Measurements from ENCODE around the gene SURF2.

- TF ChIP-seq CTCF (conservative IDR thresholded peaks at IDR 0.05; ENCODE audit: low read depth in 2 of 2) (no peak), ETS1 (IDR thresholded peaks at IDR 0.05) (no peak), JUNB (IDR thresholded peaks at IDR 0.05; ENCODE audit: unreplicated experiment) (no peak), EZH2 (IDR thresholded peaks at IDR 0.05; ENCODE audit: low read depth, unreplicated experiment) (no peak), POLR2AphosphoS5 (IDR thresholded peaks at IDR 0.05; ENCODE audit: low read depth) (no peak), EZH2phosphoT487 (IDR thresholded peaks at IDR 0.05; ENCODE audit: unreplicated experiment) (no peak)
Measured at GRCh38 chr9:133369933-133370332, 13.6 kb downstream of the SURF2 start.
